ENCODE measurements around the gene RNGTT. TPM values are rescaled to one million over a fixed set of nuclear protein-coding genes. Genes with fewer than 3 reads are reported as not detected.
A peak's percentile ranks its signal among the peaks of the same experiment; 100 is the strongest.
"Not testable (repeated sequence)": the region's sequence is repeated elsewhere in the genome, so short reads cannot be mapped to it uniquely, and the experiment has no call there.

RNGTT gene
- total and polyA plus RNA-seq, 2 donors, result 6.8 to 35.0 TPM

GRCh38 chr6:88953550-88954386 is 9.7 kb downstream of the RNGTT start:
- H3K36me3 ChIP-seq (ENCODE audit: insufficient read depth), result no peaks in the 10 kb centered on the region
- no peak overlapping the region for H3K27ac ChIP-seq (ENCODE audit: low read depth)
- over 99% methylated on average over 2 of the region's 2 CpGs for WGBS
- DNase-seq (ENCODE audit: extremely low spot score), result no peak
- no peak overlapping the region for H3K4me3 ChIP-seq (ENCODE audit: low read depth, low read length)
- no peaks in the 10 kb centered on the region for H3K4me1 ChIP-seq (ENCODE audit: insufficient read depth)

GRCh38 chr6:88952065-88952704 is 11.2 kb downstream of the RNGTT start:
- H3K4me3 ChIP-seq (ENCODE audit: low read depth, low read length), result no peak overlapping the region
- no peak for DNase-seq (ENCODE audit: extremely low spot score)
- no peaks in the 10 kb centered on the region for H3K4me1 ChIP-seq (ENCODE audit: insufficient read depth)
- no peaks in the 10 kb centered on the region for H3K36me3 ChIP-seq (ENCODE audit: insufficient read depth)
- WGBS, result 96% methylated on average over 1 of the region's 1 CpG
- H3K27ac ChIP-seq (ENCODE audit: low read depth), result no peak overlapping the region

GRCh38 chr6:88945415-88946008 is 17.9 kb downstream of the RNGTT start:
- H3K27ac ChIP-seq (ENCODE audit: low read depth), result no peak overlapping the region
- H3K4me1 ChIP-seq (ENCODE audit: insufficient read depth), result no peaks in the 10 kb centered on the region
- 76% methylated on average over 7 of the region's 7 CpGs for WGBS
- no peak for DNase-seq (ENCODE audit: extremely low spot score)
- peaks cover 2% of the 10 kb centered on the region for H3K36me3 ChIP-seq (ENCODE audit: insufficient read depth)
- no peak overlapping the region for H3K4me3 ChIP-seq (ENCODE audit: low read depth, low read length)

- Histone ChIP-seq H3K4me1 (ENCODE audit: insufficient read depth) (no peaks in the 10 kb centered on the region), H3K36me3 (ENCODE audit: insufficient read depth) (no peaks in the 10 kb centered on the region), H3K27ac (ENCODE audit: low read depth) (no peak overlapping the region), H3K4me3 (ENCODE audit: low read depth, low read length) (no peak overlapping the region)
- 97% methylated on average over 2 of the region's 2 CpGs for WGBS
- no peak for DNase-seq (ENCODE audit: extremely low spot score)
Measured at GRCh38 chr6:88933521-88933920, 29.9 kb downstream of the RNGTT start.

- not testable (repeated sequence) for H3K27ac ChIP-seq (ENCODE audit: low read depth); H3K36me3 ChIP-seq (ENCODE audit: insufficient read depth); H3K4me3 ChIP-seq (ENCODE audit: low read depth, low read length); H3K4me1 ChIP-seq (ENCODE audit: insufficient read depth); DNase-seq (ENCODE audit: extremely low spot score)
- 90% methylated on average over 5 of the region's 5 CpGs for WGBS
Measured at GRCh38 chr6:88932019-88932418, 31.4 kb downstream of the RNGTT start.

- no peak for DNase-seq (ENCODE audit: extremely low spot score)
- no peak overlapping the region for H3K4me3 ChIP-seq (ENCODE audit: low read depth, low read length)
- H3K27ac ChIP-seq (ENCODE audit: low read depth), result no peak overlapping the region
- no peaks in the 10 kb centered on the region for H3K36me3 ChIP-seq (ENCODE audit: insufficient read depth)
- WGBS, result 87% methylated on average over 4 of the region's 4 CpGs
- no peaks in the 10 kb centered on the region for H3K4me1 ChIP-seq (ENCODE audit: insufficient read depth)
Measured at GRCh38 chr6:88922775-88923548, 40.5 kb downstream of the RNGTT start.

GRCh38 chr6:88921734-88922133 is 41.7 kb downstream of the RNGTT start:
- 95% methylated on average over 1 of the region's 1 CpG for WGBS
- Histone ChIP-seq H3K27ac (ENCODE audit: low read depth) (no peak overlapping the region), H3K4me3 (ENCODE audit: low read depth, low read length) (no peak overlapping the region), H3K36me3 (ENCODE audit: insufficient read depth) (no peaks in the 10 kb centered on the region), H3K4me1 (ENCODE audit: insufficient read depth) (no peaks in the 10 kb centered on the region)
- no peak for DNase-seq (ENCODE audit: extremely low spot score)

- Histone ChIP-seq H3K36me3 (ENCODE audit: insufficient read depth) (no peaks in the 10 kb centered on the region), H3K27ac (ENCODE audit: low read depth) (no peak overlapping the region), H3K4me1 (ENCODE audit: insufficient read depth) (no peaks in the 10 kb centered on the region), H3K4me3 (ENCODE audit: low read depth, low read length) (no peak overlapping the region)
- no peak for DNase-seq (ENCODE audit: extremely low spot score)
- WGBS, result 61% methylated on average over 1 of the region's 1 CpG
Measured at GRCh38 chr6:88920774-88921733, 42.4 kb downstream of the RNGTT start.

GRCh38 chr6:88920088-88920487 is 43.3 kb downstream of the RNGTT start:
- H3K4me3 ChIP-seq (ENCODE audit: low read depth, low read length), result no peak overlapping the region
- H3K4me1 ChIP-seq (ENCODE audit: insufficient read depth), result no peaks in the 10 kb centered on the region
- WGBS, result 92% methylated on average over 2 of the region's 2 CpGs
- no peak for DNase-seq (ENCODE audit: extremely low spot score)
- no peak overlapping the region for H3K27ac ChIP-seq (ENCODE audit: low read depth)
- no peaks in the 10 kb centered on the region for H3K36me3 ChIP-seq (ENCODE audit: insufficient read depth)

- Histone ChIP-seq H3K36me3 (ENCODE audit: insufficient read depth) (no peaks in the 10 kb centered on the region), H3K4me3 (ENCODE audit: low read depth, low read length) (no peak overlapping the region), H3K27ac (ENCODE audit: low read depth) (no peak overlapping the region), H3K4me1 (ENCODE audit: insufficient read depth) (no peaks in the 10 kb centered on the region)
- DNase-seq (ENCODE audit: extremely low spot score), result no peak
- 73% methylated on average over 1 of the region's 1 CpG for WGBS
Measured at GRCh38 chr6:88919032-88919431, 44.4 kb downstream of the RNGTT start.

GRCh38 chr6:88916615-88917208 is 46.7 kb downstream of the RNGTT start:
- Histone ChIP-seq H3K4me1 (ENCODE audit: insufficient read depth) (no peaks in the 10 kb centered on the region), H3K27ac (ENCODE audit: low read depth) (no peak overlapping the region), H3K4me3 (ENCODE audit: low read depth, low read length) (no peak overlapping the region), H3K36me3 (ENCODE audit: insufficient read depth) (no peaks in the 10 kb centered on the region)
- 54% methylated on average over 1 of the region's 1 CpG for WGBS
- peak; percentile 5 for DNase-seq (ENCODE audit: extremely low spot score)

GRCh38 chr6:88914895-88915598 is 48.4 kb downstream of the RNGTT start:
- H3K4me3 ChIP-seq (ENCODE audit: low read depth, low read length), result no peak overlapping the region
- DNase-seq (ENCODE audit: extremely low spot score), result no peak
- H3K36me3 ChIP-seq (ENCODE audit: insufficient read depth), result no peaks in the 10 kb centered on the region
- H3K27ac ChIP-seq (ENCODE audit: low read depth), result no peak overlapping the region
- H3K4me1 ChIP-seq (ENCODE audit: insufficient read depth), result peaks cover 2% of the 10 kb centered on the region
- 97% methylated on average over 3 of the region's 3 CpGs for WGBS
